WERI-Rb-1 (cell line): ENCODE results near the gene OSCAR.
A peak's percentile ranks its signal among the peaks of the same experiment; 100 is the strongest.
"Not testable (repeated sequence)": the region's sequence is repeated elsewhere in the genome, so short reads cannot be mapped to it uniquely, and the experiment has no call there.

ENCODE experiments used
- DNase-seq: peaks from one replicate; pipeline ENCODE4 v3.0.0-alpha.2; 2020
- H3K27ac ChIP-seq: fragments of 250-450 bp; sonication (Bioruptor Pico); 2 replicates; pipeline ENCODE4 v1.5.1; 2020; ENCODE audit warnings: mild to moderate bottlenecking, moderate library complexity
- H3K27me3 ChIP-seq: fragments of 250-450 bp; sonication (Bioruptor Pico); 2 replicates; pipeline ENCODE4 v1.5.1; 2021; ENCODE audit warnings: mild to moderate bottlenecking, low read depth, moderate library complexity; ENCODE audit not compliant: insufficient read depth, severe bottlenecking
- H3K36me3 ChIP-seq: fragments of 250-450 bp; sonication (Bioruptor Pico); 2 replicates; pipeline ENCODE4 v1.5.1; 2020; ENCODE audit warnings: mild to moderate bottlenecking, moderate library complexity
- H3K4me3 ChIP-seq: 2 replicates; pipeline ENCODE4 v1.5.1; 2011; ENCODE audit warnings: low read depth, mild to moderate bottlenecking, control low read depth, low read length
- H3K9me3 ChIP-seq: fragments of 250-450 bp; sonication (Bioruptor Pico); 2 replicates; pipeline ENCODE4 v1.5.1; 2021; ENCODE audit warnings: mild to moderate bottlenecking, moderate library complexity; ENCODE audit not compliant: severe bottlenecking
- TF ChIP-seq, protein P1 (sequence below): IDR thresholded peaks from 2 replicates; pipeline ENCODE4 v1.5.1; 2011; ENCODE audit warnings: low read depth, mild to moderate bottlenecking, control low read depth, inconsistent platforms, low read length

OSCAR gene

DNA sequence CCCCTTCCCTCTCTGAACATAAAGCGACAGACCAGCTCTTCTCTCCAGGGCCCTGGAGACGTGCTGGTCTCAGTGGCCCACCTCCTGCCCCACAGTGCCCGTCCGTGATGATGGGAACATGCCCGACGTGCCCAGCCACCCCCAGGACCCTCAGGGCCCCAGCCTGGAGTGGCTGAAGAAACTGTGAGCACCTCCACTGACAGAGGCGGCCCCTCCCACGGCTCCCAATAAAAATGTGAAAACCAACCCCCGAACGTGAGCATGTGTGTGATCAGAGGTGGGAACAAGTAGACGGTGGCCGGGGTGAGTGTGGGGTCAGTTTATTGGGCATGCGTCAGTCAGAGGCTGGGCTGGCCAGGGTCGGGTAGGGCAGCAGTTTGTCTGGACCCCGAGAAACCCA is 6.1 kb upstream of the OSCAR start:
- no peaks in the 10 kb centered on the region for H3K27me3 ChIP-seq
- H3K36me3 ChIP-seq, result peaks cover 48% of the 10 kb centered on the region
- TF ChIP-seq, protein P1, sequence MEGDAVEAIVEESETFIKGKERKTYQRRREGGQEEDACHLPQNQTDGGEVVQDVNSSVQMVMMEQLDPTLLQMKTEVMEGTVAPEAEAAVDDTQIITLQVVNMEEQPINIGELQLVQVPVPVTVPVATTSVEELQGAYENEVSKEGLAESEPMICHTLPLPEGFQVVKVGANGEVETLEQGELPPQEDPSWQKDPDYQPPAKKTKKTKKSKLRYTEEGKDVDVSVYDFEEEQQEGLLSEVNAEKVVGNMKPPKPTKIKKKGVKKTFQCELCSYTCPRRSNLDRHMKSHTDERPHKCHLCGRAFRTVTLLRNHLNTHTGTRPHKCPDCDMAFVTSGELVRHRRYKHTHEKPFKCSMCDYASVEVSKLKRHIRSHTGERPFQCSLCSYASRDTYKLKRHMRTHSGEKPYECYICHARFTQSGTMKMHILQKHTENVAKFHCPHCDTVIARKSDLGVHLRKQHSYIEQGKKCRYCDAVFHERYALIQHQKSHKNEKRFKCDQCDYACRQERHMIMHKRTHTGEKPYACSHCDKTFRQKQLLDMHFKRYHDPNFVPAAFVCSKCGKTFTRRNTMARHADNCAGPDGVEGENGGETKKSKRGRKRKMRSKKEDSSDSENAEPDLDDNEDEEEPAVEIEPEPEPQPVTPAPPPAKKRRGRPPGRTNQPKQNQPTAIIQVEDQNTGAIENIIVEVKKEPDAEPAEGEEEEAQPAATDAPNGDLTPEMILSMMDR, result no peak
- no peak for DNase-seq
- H3K27ac ChIP-seq, result no peak overlapping the region
- H3K4me3 ChIP-seq, result no peak overlapping the region
- no peaks in the 10 kb centered on the region for H3K9me3 ChIP-seq

- TF ChIP-seq, protein P1, result no peak
- Histone ChIP-seq H3K27ac (no peak overlapping the region), H3K4me3 (no peak overlapping the region), H3K9me3 (no peaks in the 10 kb centered on the region), H3K27me3 (no peaks in the 10 kb centered on the region), H3K36me3 (peaks cover 44% of the 10 kb centered on the region)
- DNase-seq, result no peak
These were observed 5.2 kb upstream of the OSCAR start for GRCh38 chr19:54105796-54106195.

- H3K4me3 ChIP-seq, result no peak overlapping the region
- DNase-seq, result no peak
- no peaks in the 10 kb centered on the region for H3K9me3 ChIP-seq
- no peaks in the 10 kb centered on the region for H3K27me3 ChIP-seq
- peaks cover 40% of the 10 kb centered on the region for H3K36me3 ChIP-seq
- TF ChIP-seq, protein P1, result no peak
- no peak overlapping the region for H3K27ac ChIP-seq
These were observed 4.6 kb upstream of the OSCAR start for GRCh38 chr19:54104998-54105715.

DNA sequence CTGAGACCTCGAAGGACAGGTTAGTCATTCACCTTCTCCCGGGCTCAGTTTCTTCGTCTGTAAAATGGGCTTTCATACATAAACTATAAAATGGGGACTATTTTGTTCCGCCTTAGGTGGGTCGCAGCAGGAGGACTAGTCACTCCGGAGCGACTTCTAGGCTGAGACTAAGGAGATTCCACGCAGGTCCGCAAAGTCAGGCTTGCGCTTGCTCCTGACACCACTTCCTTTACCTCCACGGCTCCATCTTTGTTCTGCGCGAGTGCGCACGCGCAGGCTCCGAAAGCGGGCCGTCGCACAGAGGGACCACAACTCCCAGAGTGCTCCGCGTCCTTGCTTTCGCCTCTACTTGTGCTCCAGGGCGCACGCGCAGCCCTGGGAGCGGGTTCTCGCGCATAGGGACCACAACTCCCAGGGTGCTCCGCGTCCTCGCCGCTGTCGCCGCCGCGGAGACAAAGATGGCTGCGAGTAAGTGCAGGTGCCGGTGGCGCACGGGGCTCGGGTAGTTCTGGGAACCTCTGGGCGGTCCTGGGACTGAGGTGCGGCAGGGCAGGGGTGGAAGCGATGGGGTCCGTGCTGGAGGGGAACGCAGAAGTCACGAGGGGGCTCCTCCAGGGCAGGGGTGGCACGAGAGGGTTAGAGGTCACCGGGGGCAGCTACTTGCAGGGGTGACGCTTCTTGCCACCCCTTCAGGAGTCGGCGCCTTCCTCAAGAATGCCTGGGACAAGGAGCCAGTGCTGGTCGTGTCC is 2.0 kb upstream of the OSCAR start, which contains the start of gene NDUFA3:
NDUFA3 (plus strand) TSS at position 435 of the 749 bp plus-strand sequence; CDS start at position 459, 24 bp downstream.
- peaks cover 4% of the 10 kb centered on the region for H3K27me3 ChIP-seq
- peak within 1 kb of the TSS; percentile 62 for H3K27ac ChIP-seq
- TF ChIP-seq, protein P1, result no peak
- peak; percentile 97 for DNase-seq
- no peaks in the 10 kb centered on the region for H3K9me3 ChIP-seq
- H3K36me3 ChIP-seq, result peaks cover 20% of the 10 kb centered on the region
- peak within 1 kb of the TSS; percentile 96 for H3K4me3 ChIP-seq

- DNase-seq, H3K4me3 ChIP-seq, H3K36me3 ChIP-seq, H3K9me3 ChIP-seq, H3K27ac ChIP-seq: not testable (repeated sequence)
- peaks cover 24% of the 10 kb centered on the region for H3K27me3 ChIP-seq
These were observed 724 bp downstream of the OSCAR start for GRCh38 chr19:54099903-54100255.

DNA sequence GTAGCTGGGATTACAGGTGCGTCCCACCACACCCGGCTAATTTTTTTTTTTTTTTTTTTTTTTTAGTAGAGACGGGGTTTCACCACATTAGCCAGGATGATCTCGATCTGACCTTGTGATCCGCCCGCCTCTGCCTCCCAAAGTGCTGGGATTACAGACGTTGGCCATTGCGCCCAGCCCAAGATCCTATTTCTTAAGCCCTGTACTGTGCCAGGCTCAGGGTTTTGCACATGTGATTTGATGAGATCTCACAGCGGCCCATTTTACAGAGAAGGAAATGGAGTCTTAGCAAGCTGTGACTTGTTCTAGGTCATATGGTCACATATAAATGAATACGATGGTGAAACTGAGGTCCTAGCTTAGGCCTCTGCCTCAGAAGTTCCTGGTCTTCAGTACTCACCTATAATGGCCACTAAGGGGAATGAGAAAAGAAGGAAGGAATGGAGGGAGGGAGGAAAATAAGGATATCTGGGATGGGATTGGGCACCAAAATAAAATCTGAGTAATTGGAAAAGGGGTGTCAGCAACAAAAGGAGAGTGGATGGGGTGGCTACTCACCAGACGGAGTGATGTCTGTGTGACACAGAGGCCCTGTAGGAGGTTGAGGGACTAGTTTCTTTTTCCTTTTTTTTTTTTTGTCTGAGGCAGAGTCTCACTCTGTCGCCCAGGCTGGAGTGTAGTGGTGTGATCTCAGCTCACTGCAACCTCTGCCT is 1.3 kb downstream of the OSCAR start:
- Histone ChIP-seq H3K27me3 (peaks cover 29% of the 10 kb centered on the region), H3K36me3 (0 out of 2 replicates have a peak, but pooled peaks cover 2% of the 10 kb centered on the region), H3K27ac (no peak overlapping the region)

More for the DNA sequence above, 1.3 kb downstream of the OSCAR start:
- Histone ChIP-seq H3K9me3 (peaks cover 3% of the 10 kb centered on the region), H3K4me3 (no peak overlapping the region)
- DNase-seq, result no peak
- TF ChIP-seq, protein P1, result no peak
